IMR-90 (cell line): ENCODE measurements around the gene ZSCAN25. TPM values are rescaled to one million over a fixed set of nuclear protein-coding genes. Genes with fewer than 3 reads are reported as not detected.

Experiments used
- ATAC-seq: fragments of 200-7000 bp; cut with Tn5 transposase; 2 replicates; pipeline ENCODE4 v1.9.1; 2020; ENCODE audit warnings: low read depth, mild to moderate bottlenecking, moderate library complexity
- BruUV-seq: library from RNA; stranded (reverse); fragments of 400-500 nt; replicated peaks from 2 replicates; lab custom pipeline; 2021; lab: Mats Ljungman, UMichigan
- CTCF ChIA-PET: fragments of 300-600 bp; formaldehyde crosslinking; extraction: SDS; loops from one replicate; lab custom pipeline; 2021; ENCODE audit warnings: antibody characterized with exemption; lab: Yijun Ruan, JAX
- POLR2A ChIA-PET: fragments of 300-600 bp; sonication (Branson Sonifier 250); formaldehyde crosslinking; loops from one replicate; lab custom pipeline; 2022; ENCODE audit warnings: antibody characterized with exemption; ENCODE audit not compliant: unreplicated experiment; lab: Charles Lee
- DNase-seq: peaks from one replicate; pipeline ENCODE4 v3.0.0; 2013
- H2AFZ ChIP-seq: replicated peaks from 2 replicates; pipeline ENCODE3; 2013; ENCODE audit warnings: low read length, mild to moderate bottlenecking; ENCODE audit not compliant: poor library complexity
- H2AK5ac ChIP-seq: 2 replicates; pipeline ENCODE4 v1.6.1; 2013; ENCODE audit warnings: low read depth, low read length, inconsistent platforms
- H2AK9ac ChIP-seq: replicated peaks from 2 replicates; pipeline ENCODE3; 2013; ENCODE audit warnings: mild to moderate bottlenecking, low read depth, low read length, moderate library complexity; ENCODE audit not compliant: poor library complexity
- H2BK120ac ChIP-seq: 2 replicates; pipeline ENCODE4 v1.6.1; 2013; ENCODE audit warnings: low read depth, low read length, inconsistent platforms
- H2BK15ac ChIP-seq: 3 replicates; pipeline ENCODE4 v1.6.1; 2013; ENCODE audit warnings: low read depth, low read length, inconsistent platforms
- H2BK20ac ChIP-seq: 2 replicates; pipeline ENCODE4 v1.6.1; 2013; ENCODE audit warnings: low read depth, mild to moderate bottlenecking, inconsistent platforms, low read length, moderate library complexity
- H2BK5ac ChIP-seq: 2 replicates; pipeline ENCODE4 v1.6.1; 2013; ENCODE audit warnings: mild to moderate bottlenecking, low read depth, low read length, inconsistent platforms; ENCODE audit not compliant: poor library complexity, severe bottlenecking
- H3K14ac ChIP-seq: replicated peaks from 2 replicates; pipeline ENCODE4 v1.6.1; 2013; ENCODE audit warnings: low read depth, low read length, inconsistent platforms
- H3K18ac ChIP-seq: 2 replicates; pipeline ENCODE4 v1.6.1; 2013; ENCODE audit warnings: low read depth, low read length, control low read depth
- H3K23ac ChIP-seq: 2 replicates; pipeline ENCODE4 v1.6.1; 2013; ENCODE audit warnings: low read depth, low read length, inconsistent platforms
- H3K27ac ChIP-seq: 2 replicates; pipeline ENCODE4 v1.5.1; 2013; ENCODE audit warnings: mild to moderate bottlenecking, control low read depth, low read length; ENCODE audit not compliant: insufficient read depth
- H3K27me3 ChIP-seq: 2 replicates; pipeline ENCODE4 v1.6.1; 2013; ENCODE audit warnings: low read length; ENCODE audit not compliant: control insufficient read depth, insufficient read depth
- H3K36me3 ChIP-seq: 2 replicates; pipeline ENCODE4 v1.6.1; 2013; ENCODE audit warnings: low read length, mixed read lengths; ENCODE audit not compliant: control insufficient read depth, insufficient read depth
- H3K4ac ChIP-seq: 2 replicates; pipeline ENCODE4 v1.6.1; 2013; ENCODE audit warnings: low read depth, low read length, inconsistent platforms
- H3K4me1 ChIP-seq: 2 replicates; pipeline ENCODE4 v1.6.1; 2013; ENCODE audit warnings: low read length, mixed read lengths; ENCODE audit not compliant: control insufficient read depth, insufficient read depth
- H3K4me2 ChIP-seq: 2 replicates; pipeline ENCODE4 v1.6.1; 2013; ENCODE audit warnings: low read depth, mild to moderate bottlenecking, control low read depth, low read length, moderate library complexity
- H3K4me3 ChIP-seq: 2 replicates; pipeline ENCODE4 v1.5.1; 2013; ENCODE audit warnings: low read depth, mild to moderate bottlenecking, control low read depth, low read length, moderate library complexity; ENCODE audit not compliant: insufficient read depth
- H3K56ac ChIP-seq: 2 replicates; pipeline ENCODE4 v1.6.1; 2013; ENCODE audit warnings: low read length, inconsistent platforms; ENCODE audit not compliant: insufficient read depth; ENCODE audit errors: extremely low read depth
- H3K79me1 ChIP-seq, 2 experiments: 2 replicates each; pipeline ENCODE4 v1.6.1; 2013; ENCODE audit warnings: low read length in 2 of 2, inconsistent platforms in 1 of 2, low read depth in 1 of 2
- H3K9ac ChIP-seq: 2 replicates; pipeline ENCODE4 v1.6.1; 2013; ENCODE audit warnings: low read depth, low read length, control low read depth
- H3K9me1 ChIP-seq: 2 replicates; pipeline ENCODE4 v1.6.1; 2013; ENCODE audit warnings: low read length, inconsistent platforms; ENCODE audit not compliant: insufficient read depth
- H3K9me3 ChIP-seq: 2 replicates; pipeline ENCODE4 v1.6.1; 2013; ENCODE audit warnings: low read length; ENCODE audit not compliant: control insufficient read depth, insufficient read depth
- H4K20me1 ChIP-seq: 2 replicates; pipeline ENCODE4 v1.6.1; 2013; ENCODE audit warnings: low read length, inconsistent platforms; ENCODE audit not compliant: insufficient read depth
- H4K5ac ChIP-seq: 2 replicates; pipeline ENCODE4 v1.6.1; 2013; ENCODE audit warnings: mild to moderate bottlenecking, low read depth, low read length, control low read depth
- H4K8ac ChIP-seq, 2 experiments: 2 replicates each; pipeline ENCODE4 v1.6.1; 2013; ENCODE audit warnings: low read depth in 2 of 2, low read length in 2 of 2, control low read depth in 1 of 2, inconsistent platforms in 1 of 2
- H4K91ac ChIP-seq: 2 replicates; pipeline ENCODE4 v1.6.1; 2013; ENCODE audit warnings: low read depth, low read length, inconsistent platforms; ENCODE audit not compliant: insufficient read depth
- BHLHE40 ChIP-seq: fragments of 150-350 bp; IDR thresholded peaks from 2 replicates; pipeline ENCODE4 v1.6.1; 2016; ENCODE audit warnings: mild to moderate bottlenecking, low read depth, low read length
- CEBPB ChIP-seq: IDR thresholded peaks from 2 replicates; pipeline ENCODE4 v1.6.1; 2012; ENCODE audit warnings: low read depth, low read length, improper control_type of control experiment
- CHD1 ChIP-seq: IDR thresholded peaks from 2 replicates; pipeline ENCODE4 v1.6.1; 2012; ENCODE audit warnings: low read depth, low read length, improper control_type of control experiment
- CTCF ChIP-seq: conservative IDR thresholded peaks from 2 replicates; pipeline ENCODE4 v1.5.1; 2012; ENCODE audit warnings: mild to moderate bottlenecking, low read depth, low read length, improper control_type of control experiment
- ELK1 ChIP-seq: fragments of 150-350 bp; IDR thresholded peaks from 2 replicates; pipeline ENCODE4 v1.6.1; 2016; ENCODE audit warnings: low read depth, mild to moderate bottlenecking, low read length, moderate library complexity, borderline replicate concordance
- FOS ChIP-seq: fragments of 150-350 bp; IDR thresholded peaks from 2 replicates; pipeline ENCODE4 v1.6.1; 2016; ENCODE audit warnings: low read depth, low read length
- MAFK ChIP-seq: IDR thresholded peaks from 2 replicates; pipeline ENCODE4 v1.6.1; 2012; ENCODE audit warnings: low read depth, low read length, improper control_type of control experiment
- MAZ ChIP-seq: IDR thresholded peaks from 2 replicates; pipeline ENCODE4 v1.6.1; 2012; ENCODE audit warnings: low read depth, mild to moderate bottlenecking, low read length, improper control_type of control experiment, moderate library complexity, borderline replicate concordance
- MXI1 ChIP-seq: IDR thresholded peaks from 2 replicates; pipeline ENCODE4 v1.6.1; 2012; ENCODE audit warnings: low read depth, mild to moderate bottlenecking, low read length, moderate library complexity, borderline replicate concordance
- NFE2L2 ChIP-seq: fragments of 150-350 bp; IDR thresholded peaks from 2 replicates; pipeline ENCODE4 v1.6.1; 2016; ENCODE audit warnings: low read depth, mild to moderate bottlenecking, low read length
- POLR2A ChIP-seq: IDR thresholded peaks from 2 replicates; pipeline ENCODE4 v1.6.1; 2012; ENCODE audit warnings: mild to moderate bottlenecking, low read depth, low read length
- RAD21 ChIP-seq: IDR thresholded peaks from 2 replicates; pipeline ENCODE4 v1.6.1; 2012; ENCODE audit warnings: low read length, improper control_type of control experiment
- RCOR1 ChIP-seq: IDR thresholded peaks from 2 replicates; pipeline ENCODE4 v1.6.1; 2012; ENCODE audit warnings: mild to moderate bottlenecking, low read length, improper control_type of control experiment; ENCODE audit not compliant: insufficient replicate concordance
- RFX5 ChIP-seq: IDR thresholded peaks from 2 replicates; pipeline ENCODE4 v1.8.0; 2012; ENCODE audit warnings: low read depth, mild to moderate bottlenecking, low read length, moderate library complexity
- SMC3 ChIP-seq: fragments of 150-350 bp; IDR thresholded peaks from 2 replicates; pipeline ENCODE4 v1.6.1; 2016; ENCODE audit warnings: low read depth, mild to moderate bottlenecking, antibody characterized with exemption, low read length, moderate library complexity
- USF2 ChIP-seq: fragments of 150-350 bp; IDR thresholded peaks from 2 replicates; pipeline ENCODE4 v1.6.1; 2017; ENCODE audit warnings: mild to moderate bottlenecking, antibody characterized with exemption, low read length, low read depth
- WGBS, 2 experiments: methylation state at CpG; one replicate each; pipeline versions ENCODE4 v1.1.5 to v1.1.7; 2013; ENCODE audit warnings: missing lambda C conversion rate in 2 of 2; ENCODE audit not compliant: insufficient read length in 1 of 2; ENCODE audit errors: extremely low coverage in 2 of 2; 5-methylcytosine and 5-hydroxymethylcytosine counted together
- dilution Hi-C: fragments of 300-500 bp; cut with HindIII; formaldehyde crosslinking; loops from one replicate; pipeline ENCODE4 v1.14.3; 2018; ENCODE audit warnings: low sequenced_read_pairs; ENCODE audit not compliant: unreplicated experiment
- in situ Hi-C: fragments of 300-500 bp; cut with MboI; formaldehyde crosslinking; loops from 3 replicates; pipeline ENCODE4 v1.14.3; 2019; ENCODE audit warnings: low sequenced_read_pairs, inconsistent platforms, mixed read lengths
- intact Hi-C: fragments of 100-400 bp; cut with micrococcal nuclease; formaldehyde crosslinking; loops from 2 replicates; pipeline ENCODE4 v1.10.0; 2022
- polyA plus RNA-seq, 3 experiments: library from polyadenylated mRNA; depleted of rRNA; stranded (reverse); fragments of >200 nt; gene quantifications; 2 replicates each; pipeline ENCODE4 v1.2.3, GENCODE V29; 2012; ENCODE audit warnings: low replicate concordance in 1 of 3
- total RNA-seq: library from RNA; depleted of rRNA; stranded (reverse); fragments of >200 nt; gene quantifications from 2 replicates; pipeline ENCODE4 v1.2.3, GENCODE V29; 2012

Gene ZSCAN25
- total and polyA plus RNA-seq, 2 of the 4 experiments (the other 2 are of a cell fraction) = 6.2 to 9.0 TPM

GRCh38 chr7:99648843-99649242 is 32.1 kb downstream of the ZSCAN25 start:
- Histone ChIP-seq H2BK20ac (no peak overlapping the region), H3K18ac (no peak overlapping the region), H2BK15ac (no peak overlapping the region), H3K36me3 (no peaks in the 10 kb centered on the region), H3K4ac (no peak overlapping the region), H3K4me1 (no peaks in the 10 kb centered on the region), H3K4me2 (no peak overlapping the region), H3K14ac (no peak overlapping the region), H2BK120ac (no peak overlapping the region), H4K5ac (no peak overlapping the region), H3K9me1 (no peaks in the 10 kb centered on the region; the same call in 1 of the 2 replicates), H2AK9ac (no peak overlapping the region), H3K9ac (no peak overlapping the region), H3K56ac (no peak overlapping the region), H3K79me1 (no peaks in the 10 kb centered on the region), H2BK5ac (no peak overlapping the region), H3K9me3 (no peaks in the 10 kb centered on the region), H4K20me1 (no peaks in the 10 kb centered on the region), H3K27me3 (no peaks in the 10 kb centered on the region), H2AFZ (no peak overlapping the region), H3K27ac (no peak overlapping the region), H4K91ac (no peak overlapping the region), H4K8ac (no peak overlapping the region), H3K4me3 (no peak overlapping the region), H2AK5ac (no peak overlapping the region), H3K23ac (no peak overlapping the region)
- ChIA-PET POLR2A (no interaction called here), CTCF (no interaction called here)
- intact Hi-C loops = no loop called here
- in situ Hi-C loops = no loop called here
- TF ChIP-seq USF2 (no peak), RCOR1 (no peak), FOS (no peak), CEBPB (no peak), NFE2L2 (no peak), SMC3 (no peak), CHD1 (no peak), ELK1 (no peak), MAZ (no peak), CTCF (no peak), RAD21 (no peak), MAFK (no peak), BHLHE40 (no peak), MXI1 (no peak), POLR2A (no peak), RFX5 (no peak)
- no peak for DNase-seq
- no peak for ATAC-seq
- BruUV-seq = no TSS peak
- WGBS, 2 experiments = no CpG with 5 or more reads among the region's 2 CpGs
- dilution Hi-C loops = no loop called here
